OCI-LY1 (cell line): ENCODE data around the gene ARID3B.
A peak's percentile ranks its signal among the peaks of the same experiment; 100 is the strongest.

Experiments
- H2AFZ ChIP-seq: fragments of 200-600 bp; sonication (generic), shearing (Covaris generic); 2 replicates; pipeline ENCODE4 v1.6.0; 2014; ENCODE audit warnings: antibody characterized with exemption, mild to moderate bottlenecking, low read length
- H3F3A ChIP-seq: fragments of 200-600 bp; sonication (generic), shearing (Covaris generic); 2 replicates; pipeline ENCODE4 v1.6.0; 2014; ENCODE audit warnings: mild to moderate bottlenecking, antibody characterized with exemption, low read length, moderate library complexity; ENCODE audit not compliant: insufficient read depth
- H3K27ac ChIP-seq: fragments of 200-600 bp; sonication (generic); 2 replicates; pipeline ENCODE4 v1.5.1; 2014; ENCODE audit warnings: low read length, mixed run types, mild to moderate bottlenecking, low read depth; ENCODE audit not compliant: poor library complexity, severe bottlenecking
- H3K27me3 ChIP-seq: fragments of 200-600 bp; sonication (generic); 2 replicates; pipeline ENCODE4 v1.6.0; 2014; ENCODE audit warnings: antibody characterized with exemption, mild to moderate bottlenecking, low read length, moderate library complexity; ENCODE audit not compliant: insufficient read depth
- H3K36me3 ChIP-seq: fragments of 200-600 bp; sonication (generic); 2 replicates; pipeline ENCODE4 v1.6.1; 2014; ENCODE audit warnings: mild to moderate bottlenecking, antibody characterized with exemption, low read length, moderate library complexity, mixed read lengths; ENCODE audit not compliant: insufficient read depth
- H3K4me1 ChIP-seq: fragments of 200-600 bp; sonication (generic); 2 replicates; pipeline ENCODE4 v1.5.1; 2014; ENCODE audit warnings: mild to moderate bottlenecking, low read length, moderate library complexity; ENCODE audit not compliant: insufficient read depth, severe bottlenecking
- H3K4me2 ChIP-seq: fragments of 200-600 bp; sonication (generic), shearing (Covaris generic); 2 replicates; pipeline ENCODE4 v1.6.1; 2014; ENCODE audit warnings: low read length
- H3K4me3 ChIP-seq: fragments of 200-600 bp; sonication (generic); 2 replicates; pipeline ENCODE4 v1.5.1; 2014; ENCODE audit warnings: low read length, low read depth, mild to moderate bottlenecking, mixed read lengths; ENCODE audit not compliant: poor library complexity, severe bottlenecking
- H3K79me2 ChIP-seq: fragments of 200-600 bp; shearing (Covaris generic); 2 replicates; pipeline ENCODE4 v1.6.1; 2016; ENCODE audit warnings: mixed run types, low read length, mixed read lengths; ENCODE audit not compliant: insufficient read depth
- H3K9ac ChIP-seq: fragments of 200-600 bp; sonication (generic), shearing (Covaris generic); 2 replicates; pipeline ENCODE4 v1.6.1; 2014; ENCODE audit warnings: mild to moderate bottlenecking, low read length, mixed read lengths
- H3K9me2 ChIP-seq: fragments of 200-600 bp; sonication (generic), shearing (Covaris generic); 2 replicates; pipeline ENCODE4 v1.6.1; 2014; ENCODE audit warnings: low read depth, mild to moderate bottlenecking, low read length, mixed read lengths
- H3K9me3 ChIP-seq: fragments of 200-600 bp; shearing (Covaris generic); 2 replicates; pipeline ENCODE4 v1.6.1; 2014; ENCODE audit warnings: low read length, mixed read lengths
- H4K20me1 ChIP-seq: fragments of 200-600 bp; sonication (generic), shearing (Covaris generic); 2 replicates; pipeline ENCODE4 v1.6.0; 2016; ENCODE audit warnings: mild to moderate bottlenecking, low read length; ENCODE audit not compliant: insufficient read depth
- EZH2 ChIP-seq: fragments of 200-600 bp; sonication (generic), shearing (Covaris generic); IDR thresholded peaks from 2 replicates; pipeline ENCODE4 v1.8.0; 2017; ENCODE audit warnings: borderline replicate concordance, mixed run types, mild to moderate bottlenecking, antibody characterized with exemption, low read length, moderate library complexity, mixed read lengths
- TF ChIP-seq, protein P1 (sequence below): fragments of 200-600 bp; sonication (generic), shearing (Covaris generic); IDR thresholded peaks from 2 replicates; pipeline ENCODE4 v1.5.1; 2017; ENCODE audit warnings: mild to moderate bottlenecking, antibody characterized with exemption, low read length, moderate library complexity, mixed read lengths

ARID3B gene

DNA sequence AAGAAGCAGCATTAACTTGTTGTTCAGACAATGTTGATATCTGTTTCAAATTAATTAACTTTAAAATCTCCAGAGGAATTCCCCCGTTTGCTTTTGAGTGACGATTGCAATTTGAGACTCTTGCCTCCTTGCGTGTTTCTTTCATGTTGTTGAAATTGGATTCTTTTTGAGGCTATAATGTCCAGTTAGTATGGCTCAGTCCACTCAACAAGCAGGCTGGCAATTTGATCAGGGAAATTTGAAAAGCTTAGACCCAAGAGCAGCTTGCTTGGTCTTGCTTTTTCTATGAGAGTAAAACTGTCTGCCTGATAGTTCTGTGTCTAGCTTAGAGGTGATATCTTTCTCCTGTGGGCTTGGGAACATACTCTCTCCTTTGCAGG lies 2.0 kb downstream of the ARID3B start:
- H3K27ac ChIP-seq, result no peak overlapping the region
- no peak for TF ChIP-seq EZH2
- TF ChIP-seq, protein P1, sequence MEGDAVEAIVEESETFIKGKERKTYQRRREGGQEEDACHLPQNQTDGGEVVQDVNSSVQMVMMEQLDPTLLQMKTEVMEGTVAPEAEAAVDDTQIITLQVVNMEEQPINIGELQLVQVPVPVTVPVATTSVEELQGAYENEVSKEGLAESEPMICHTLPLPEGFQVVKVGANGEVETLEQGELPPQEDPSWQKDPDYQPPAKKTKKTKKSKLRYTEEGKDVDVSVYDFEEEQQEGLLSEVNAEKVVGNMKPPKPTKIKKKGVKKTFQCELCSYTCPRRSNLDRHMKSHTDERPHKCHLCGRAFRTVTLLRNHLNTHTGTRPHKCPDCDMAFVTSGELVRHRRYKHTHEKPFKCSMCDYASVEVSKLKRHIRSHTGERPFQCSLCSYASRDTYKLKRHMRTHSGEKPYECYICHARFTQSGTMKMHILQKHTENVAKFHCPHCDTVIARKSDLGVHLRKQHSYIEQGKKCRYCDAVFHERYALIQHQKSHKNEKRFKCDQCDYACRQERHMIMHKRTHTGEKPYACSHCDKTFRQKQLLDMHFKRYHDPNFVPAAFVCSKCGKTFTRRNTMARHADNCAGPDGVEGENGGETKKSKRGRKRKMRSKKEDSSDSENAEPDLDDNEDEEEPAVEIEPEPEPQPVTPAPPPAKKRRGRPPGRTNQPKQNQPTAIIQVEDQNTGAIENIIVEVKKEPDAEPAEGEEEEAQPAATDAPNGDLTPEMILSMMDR, result no peak
- no peak overlapping the region for H3K9ac ChIP-seq
- H4K20me1 ChIP-seq, result no peaks in the 10 kb centered on the region
- no peak overlapping the region for H3K4me3 ChIP-seq
- peaks cover 28% of the 10 kb centered on the region for H3K4me1 ChIP-seq
- no peaks in the 10 kb centered on the region for H3K27me3 ChIP-seq
- H3K9me2 ChIP-seq, result no peaks in the 10 kb centered on the region
- no peak overlapping the region for H2AFZ ChIP-seq
- peaks cover 6% of the 10 kb centered on the region; the same call in 1 of the 2 replicates for H3F3A ChIP-seq
- H3K9me3 ChIP-seq, result no peaks in the 10 kb centered on the region
- H3K79me2 ChIP-seq, result no peaks in the 10 kb centered on the region
- no peak overlapping the region for H3K4me2 ChIP-seq
- no peaks in the 10 kb centered on the region for H3K36me3 ChIP-seq

DNA sequence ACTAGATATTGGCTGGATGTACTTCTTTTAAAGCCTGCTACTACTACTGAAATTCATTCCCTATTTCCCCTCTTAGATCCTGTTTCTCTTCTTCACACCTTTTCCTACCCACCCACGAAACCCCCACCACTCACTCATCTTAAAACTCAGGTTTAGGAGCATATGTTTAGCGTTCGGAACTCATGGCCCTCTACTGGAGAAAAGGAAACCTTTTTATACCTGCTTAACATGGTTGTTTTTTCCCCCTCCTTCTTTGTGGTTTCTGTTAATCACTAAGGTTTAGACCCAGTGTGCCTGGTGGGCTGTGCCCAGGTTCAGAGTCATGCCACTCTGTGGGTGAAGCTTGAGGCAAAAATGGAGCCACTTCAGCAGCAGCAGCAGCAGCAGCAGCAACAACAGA lies 2.6 kb downstream of the ARID3B start:
- H3K9me3 ChIP-seq, result no peaks in the 10 kb centered on the region
- H3K27ac ChIP-seq, result no peak overlapping the region
- H3K4me1 ChIP-seq, result peaks cover 28% of the 10 kb centered on the region
- H3K36me3 ChIP-seq, result no peaks in the 10 kb centered on the region
- no peaks in the 10 kb centered on the region for H4K20me1 ChIP-seq
- peaks cover 6% of the 10 kb centered on the region; the same call in 1 of the 2 replicates for H3F3A ChIP-seq
- no peaks in the 10 kb centered on the region for H3K79me2 ChIP-seq
- no peak overlapping the region for H3K9ac ChIP-seq
- no peak overlapping the region for H2AFZ ChIP-seq
- H3K27me3 ChIP-seq, result no peaks in the 10 kb centered on the region
- H3K4me3 ChIP-seq, result no peak overlapping the region
- H3K9me2 ChIP-seq, result no peaks in the 10 kb centered on the region
- TF ChIP-seq, protein P1, result peak; percentile 61
- TF ChIP-seq EZH2, result no peak
- H3K4me2 ChIP-seq, result no peak overlapping the region

DNA sequence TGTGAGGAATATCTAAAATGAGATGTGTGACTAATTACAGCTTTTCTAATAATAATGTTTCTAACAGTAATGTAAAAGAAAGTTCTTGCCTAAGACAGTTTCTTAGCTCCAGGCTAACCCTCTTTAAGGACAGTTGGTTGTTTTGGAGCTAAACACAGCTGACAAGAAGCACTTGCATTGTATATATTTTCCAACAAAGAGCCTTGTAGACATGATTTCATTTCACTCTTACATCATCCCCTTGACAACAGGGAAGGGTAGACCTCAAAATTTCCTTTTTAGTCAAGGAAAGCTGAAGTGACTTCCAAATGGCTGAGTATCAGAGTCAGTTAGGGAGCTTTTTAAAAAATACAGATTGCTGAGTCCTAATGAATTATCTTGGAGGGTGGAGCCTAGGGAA lies 4.1 kb downstream of the ARID3B start:
- Histone ChIP-seq H3K4me3 (no peak overlapping the region), H3K9ac (no peak overlapping the region), H3K4me1 (peaks cover 21% of the 10 kb centered on the region)

More for the DNA sequence above, 4.1 kb downstream of the ARID3B start:
- no peak overlapping the region for H3K4me2 ChIP-seq
- TF ChIP-seq, protein P1, result no peak
- TF ChIP-seq EZH2, result no peak
- no peak overlapping the region for H2AFZ ChIP-seq
- H3K9me2 ChIP-seq, result no peaks in the 10 kb centered on the region
- peaks cover 6% of the 10 kb centered on the region; the same call in 1 of the 2 replicates for H3F3A ChIP-seq
- no peaks in the 10 kb centered on the region for H3K79me2 ChIP-seq
- H3K27me3 ChIP-seq, result no peaks in the 10 kb centered on the region
- no peak overlapping the region for H3K27ac ChIP-seq
- H3K36me3 ChIP-seq, result no peaks in the 10 kb centered on the region
- H3K9me3 ChIP-seq, result no peaks in the 10 kb centered on the region
- no peaks in the 10 kb centered on the region for H4K20me1 ChIP-seq
